Frontal cortex (tissue), 1 donor: ENCODE results near the gene TMEM170B. TPM values are rescaled to one million over a fixed set of nuclear protein-coding genes. Genes with fewer than 3 reads are reported as not detected.

Experiments
- small RNA-seq: library from RNA; depleted of rRNA; stranded (forward); fragments of <200 nt; gene quantifications from one replicate; pipeline ENCODE3, GENCODE V24; 2014
- total RNA-seq: library from RNA; depleted of rRNA; stranded (reverse); fragments of >200 nt; gene quantifications from one replicate; pipeline ENCODE4 v1.2.3, GENCODE V29; 2014

TMEM170B gene
- total RNA-seq, 1 donor from 2014 or later = 51.8 TPM

Small RNAs within 50 kb of the gene (small RNA-seq; reads per million reads assigned to genes)
- not detected for gene RNU1-64P

Other genes with a start within 250 kb of the TMEM170B start
- 1.6 TPM for gene ADTRP, start 241.1 kb downstream of the TMEM170B start, total RNA-seq